Measurements from ENCODE around the gene EXOC3. TPM values are rescaled to one million over a fixed set of nuclear protein-coding genes. Genes with fewer than 3 reads are reported as not detected.
"Not testable (repeated sequence)": the region's sequence is repeated elsewhere in the genome, so short reads cannot be mapped to it uniquely, and the experiment has no call there.

EXOC3 gene
- total RNA-seq, 1 experiment from 2014 or later, result 21.9 TPM

- in situ Hi-C loops (cut with HindIII; ENCODE audit: low pct_unique_long_range_greater_than_20kb, low sequenced_read_pairs), result no loop called here
- DNase-seq (ENCODE audit: low read depth), result no peak
Observed at GRCh38 chr5:404666-405241, 38.2 kb upstream of the EXOC3 start.

GRCh38 chr5:405421-405820, 37.6 kb upstream of the EXOC3 start:
- in situ Hi-C loops (cut with HindIII; ENCODE audit: low pct_unique_long_range_greater_than_20kb, low sequenced_read_pairs), result no loop called here
- no peak for DNase-seq (ENCODE audit: low read depth)

GRCh38 chr5:406041-406440, 36.9 kb upstream of the EXOC3 start:
- no peak for DNase-seq (ENCODE audit: low read depth)

GRCh38 chr5:407051-407450, 35.9 kb upstream of the EXOC3 start:
- no peak for DNase-seq (ENCODE audit: low read depth)
- in situ Hi-C loops (cut with HindIII; ENCODE audit: low pct_unique_long_range_greater_than_20kb, low sequenced_read_pairs), result no loop called here

More at GRCh38 chr5:406041-406440, 36.9 kb upstream of the EXOC3 start:
- in situ Hi-C loops (cut with HindIII; ENCODE audit: low pct_unique_long_range_greater_than_20kb, low sequenced_read_pairs), result no loop called here

GRCh38 chr5:407801-408268, 35.1 kb upstream of the EXOC3 start:
- no peak for DNase-seq (ENCODE audit: low read depth)
- in situ Hi-C loops (cut with HindIII; ENCODE audit: low pct_unique_long_range_greater_than_20kb, low sequenced_read_pairs), result no loop called here

GRCh38 chr5:410911-411517, 32.0 kb upstream of the EXOC3 start:
- DNase-seq (ENCODE audit: low read depth), result no peak

GRCh38 chr5:411728-412127, 31.2 kb upstream of the EXOC3 start:
- DNase-seq (ENCODE audit: low read depth), result no peak

More at GRCh38 chr5:410911-411517, 32.0 kb upstream of the EXOC3 start:
- in situ Hi-C loops (cut with HindIII; ENCODE audit: low pct_unique_long_range_greater_than_20kb, low sequenced_read_pairs), result no loop called here

GRCh38 chr5:414991-415927, 27.7 kb upstream of the EXOC3 start:
- DNase-seq (ENCODE audit: low read depth); in situ Hi-C loops (cut with HindIII; ENCODE audit: low pct_unique_long_range_greater_than_20kb, low sequenced_read_pairs): not testable (repeated sequence)

More at GRCh38 chr5:411728-412127, 31.2 kb upstream of the EXOC3 start:
- in situ Hi-C loops (cut with HindIII; ENCODE audit: low pct_unique_long_range_greater_than_20kb, low sequenced_read_pairs), result no loop called here

GRCh38 chr5:415928-416635, 26.9 kb upstream of the EXOC3 start:
- no peak for DNase-seq (ENCODE audit: low read depth)
- in situ Hi-C loops (cut with HindIII; ENCODE audit: low pct_unique_long_range_greater_than_20kb, low sequenced_read_pairs), result no loop called here

- DNase-seq (ENCODE audit: low read depth), result no peak
- in situ Hi-C loops (cut with HindIII; ENCODE audit: low pct_unique_long_range_greater_than_20kb, low sequenced_read_pairs), result no loop called here
Observed at GRCh38 chr5:416636-416960, 26.4 kb upstream of the EXOC3 start.

- in situ Hi-C loops (cut with HindIII; ENCODE audit: low pct_unique_long_range_greater_than_20kb, low sequenced_read_pairs), result no loop called here
- DNase-seq (ENCODE audit: low read depth), result no peak
Observed at GRCh38 chr5:417301-418161, 25.4 kb upstream of the EXOC3 start.

GRCh38 chr5:418162-419121, 24.5 kb upstream of the EXOC3 start:
- DNase-seq (ENCODE audit: low read depth), result no peak

GRCh38 chr5:419970-420369, 23.0 kb upstream of the EXOC3 start:
- in situ Hi-C loops (cut with HindIII; ENCODE audit: low pct_unique_long_range_greater_than_20kb, low sequenced_read_pairs), result no loop called here
- DNase-seq (ENCODE audit: low read depth), result no peak

More at GRCh38 chr5:418162-419121, 24.5 kb upstream of the EXOC3 start:
- in situ Hi-C loops (cut with HindIII; ENCODE audit: low pct_unique_long_range_greater_than_20kb, low sequenced_read_pairs), result no loop called here

- in situ Hi-C loops (cut with HindIII; ENCODE audit: low pct_unique_long_range_greater_than_20kb, low sequenced_read_pairs), result no loop called here
- no peak for DNase-seq (ENCODE audit: low read depth)
Observed at GRCh38 chr5:420632-421286, 22.2 kb upstream of the EXOC3 start.

GRCh38 chr5:421287-421880, 21.6 kb upstream of the EXOC3 start:
- no peak for DNase-seq (ENCODE audit: low read depth)
- in situ Hi-C loops (cut with HindIII; ENCODE audit: low pct_unique_long_range_greater_than_20kb, low sequenced_read_pairs), result no loop called here

GRCh38 chr5:421901-422300, 21.1 kb upstream of the EXOC3 start:
- DNase-seq (ENCODE audit: low read depth), result no peak
- in situ Hi-C loops (cut with HindIII; ENCODE audit: low pct_unique_long_range_greater_than_20kb, low sequenced_read_pairs), result no loop called here

All from Caki2 (cell line).